ENCODE measurements around the gene PAX7.

The PAX7 gene

DNA sequence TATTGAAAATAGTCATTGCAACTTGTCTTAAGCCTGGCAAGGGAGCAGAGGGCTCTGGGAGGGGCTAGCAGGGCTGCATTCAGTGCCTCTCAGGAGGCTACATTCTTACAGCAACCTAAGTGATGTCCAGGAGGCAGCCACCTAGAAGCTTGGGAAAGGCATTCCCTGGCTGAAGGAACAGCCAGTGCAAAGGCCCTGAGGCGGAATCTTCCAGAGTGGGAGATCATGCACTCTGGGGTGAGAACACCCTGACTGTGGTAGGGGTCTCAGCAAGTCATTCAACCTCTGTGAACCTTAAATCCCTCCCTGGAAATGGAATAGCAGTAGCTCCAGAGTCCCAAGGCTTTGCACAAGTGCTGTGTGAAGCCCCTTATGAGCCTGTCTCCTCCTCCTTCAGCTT lies 144.7 kb downstream of the PAX7 start:
- Histone ChIP-seq H3K36me3 (no peaks in the 10 kb centered on the region), H3K27me3 (peaks cover 0 to 60% of the 10 kb centered on the region in 2 donors), H3K4me3 (no peak overlapping the region), H3K4me1 (no peaks in the 10 kb centered on the region), H3K27ac (no peak overlapping the region), H3K9me3 (no peaks in the 10 kb centered on the region)
- intact Hi-C loops (cut with DNase I; ENCODE audit: low total_unique reads), result no loop called here
- TF ChIP-seq, protein P1, sequence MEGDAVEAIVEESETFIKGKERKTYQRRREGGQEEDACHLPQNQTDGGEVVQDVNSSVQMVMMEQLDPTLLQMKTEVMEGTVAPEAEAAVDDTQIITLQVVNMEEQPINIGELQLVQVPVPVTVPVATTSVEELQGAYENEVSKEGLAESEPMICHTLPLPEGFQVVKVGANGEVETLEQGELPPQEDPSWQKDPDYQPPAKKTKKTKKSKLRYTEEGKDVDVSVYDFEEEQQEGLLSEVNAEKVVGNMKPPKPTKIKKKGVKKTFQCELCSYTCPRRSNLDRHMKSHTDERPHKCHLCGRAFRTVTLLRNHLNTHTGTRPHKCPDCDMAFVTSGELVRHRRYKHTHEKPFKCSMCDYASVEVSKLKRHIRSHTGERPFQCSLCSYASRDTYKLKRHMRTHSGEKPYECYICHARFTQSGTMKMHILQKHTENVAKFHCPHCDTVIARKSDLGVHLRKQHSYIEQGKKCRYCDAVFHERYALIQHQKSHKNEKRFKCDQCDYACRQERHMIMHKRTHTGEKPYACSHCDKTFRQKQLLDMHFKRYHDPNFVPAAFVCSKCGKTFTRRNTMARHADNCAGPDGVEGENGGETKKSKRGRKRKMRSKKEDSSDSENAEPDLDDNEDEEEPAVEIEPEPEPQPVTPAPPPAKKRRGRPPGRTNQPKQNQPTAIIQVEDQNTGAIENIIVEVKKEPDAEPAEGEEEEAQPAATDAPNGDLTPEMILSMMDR (IDR thresholded peaks at IDR 0.05), result no peak
- DNase-seq, result no peak

DNA sequence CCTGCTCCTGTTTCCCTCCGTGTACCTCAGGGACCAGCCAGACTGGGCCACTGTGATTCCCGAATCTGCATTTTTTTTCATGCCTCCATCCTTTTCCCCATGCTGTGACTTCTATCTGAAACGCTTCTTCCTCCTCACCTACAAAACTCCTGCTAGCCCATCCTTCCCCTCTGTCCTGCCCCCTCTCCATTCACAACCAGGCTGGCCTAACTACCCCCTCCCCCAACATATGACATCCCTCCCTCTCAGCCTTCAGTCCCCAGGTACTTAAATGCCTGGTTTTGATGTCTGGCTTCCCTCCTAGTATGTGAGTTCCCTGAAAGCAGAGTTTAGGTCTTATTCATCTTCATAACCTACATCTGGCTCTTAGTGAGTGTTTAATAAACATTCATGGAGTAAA lies 146.1 kb downstream of the PAX7 start:
- Histone ChIP-seq H3K27ac (no peak overlapping the region), H3K4me1 (no peaks in the 10 kb centered on the region), H3K9me3 (no peaks in the 10 kb centered on the region), H3K27me3 (peaks cover 0 to 60% of the 10 kb centered on the region in 2 donors), H3K4me3 (no peak overlapping the region), H3K36me3 (no peaks in the 10 kb centered on the region)
- intact Hi-C loops (cut with DNase I; ENCODE audit: low total_unique reads), result no loop called here
- DNase-seq, result no peak
- TF ChIP-seq, protein P1 (IDR thresholded peaks at IDR 0.05), result no peak

DNA sequence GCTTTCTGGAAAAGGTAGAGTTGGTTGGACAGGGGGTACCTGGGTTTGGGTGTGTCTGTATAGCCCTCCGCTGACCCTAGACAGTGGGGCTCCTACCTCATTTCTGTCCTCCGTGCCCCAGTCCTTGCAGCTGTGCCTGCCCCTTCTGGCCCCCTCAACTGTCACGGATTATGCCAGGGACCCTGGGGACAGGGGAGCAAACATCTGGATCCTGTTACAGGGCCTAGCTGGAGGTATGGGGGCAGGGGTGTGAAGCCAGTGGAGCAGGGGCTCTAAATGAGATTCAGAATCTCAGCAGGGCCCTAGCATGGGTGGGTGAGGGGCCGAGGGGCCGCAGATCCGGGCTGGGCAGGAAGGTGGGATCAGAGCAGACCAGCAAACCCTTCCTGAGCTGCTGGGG lies 147.8 kb downstream of the PAX7 start:
- Histone ChIP-seq H3K27ac (no peak overlapping the region), H3K4me1 (no peaks in the 10 kb centered on the region), H3K27me3 (peaks cover 0 to 51% of the 10 kb centered on the region in 2 donors), H3K9me3 (no peaks in the 10 kb centered on the region), H3K36me3 (no peaks in the 10 kb centered on the region), H3K4me3 (no peak overlapping the region)
- TF ChIP-seq, protein P1 (IDR thresholded peaks at IDR 0.05), result no peak
- intact Hi-C loops (cut with DNase I; ENCODE audit: low total_unique reads), result no loop called here
- no peak for DNase-seq

DNA sequence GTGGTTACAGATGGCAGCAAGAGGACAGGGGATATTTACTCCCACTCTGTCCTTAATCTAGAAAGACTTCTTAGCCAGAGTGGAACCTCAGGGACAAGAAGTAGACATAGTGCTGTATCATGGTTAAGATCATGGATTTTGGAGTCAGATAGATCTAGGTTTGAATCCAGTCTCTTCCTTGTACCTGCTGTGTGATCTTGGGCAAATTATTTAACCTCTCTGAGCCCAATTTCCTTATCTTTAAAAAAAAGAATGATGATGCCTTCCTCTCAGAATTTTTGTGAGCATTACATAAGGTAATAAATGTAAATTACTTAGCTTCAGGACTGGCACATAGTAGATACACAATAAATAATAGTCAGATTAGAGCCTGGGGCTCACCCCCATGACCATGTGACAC lies 150.4 kb downstream of the PAX7 start:
- Histone ChIP-seq H3K27ac (no peak overlapping the region), H3K9me3 (no peaks in the 10 kb centered on the region), H3K4me3 (no peak overlapping the region), H3K36me3 (no peaks in the 10 kb centered on the region), H3K4me1 (no peaks in the 10 kb centered on the region), H3K27me3 (peaks cover 0 to 57% of the 10 kb centered on the region in 2 donors)
- TF ChIP-seq, protein P1 (IDR thresholded peaks at IDR 0.05), result no peak
- intact Hi-C loops (cut with DNase I; ENCODE audit: low total_unique reads), result no loop called here
- DNase-seq, result no peak

DNA sequence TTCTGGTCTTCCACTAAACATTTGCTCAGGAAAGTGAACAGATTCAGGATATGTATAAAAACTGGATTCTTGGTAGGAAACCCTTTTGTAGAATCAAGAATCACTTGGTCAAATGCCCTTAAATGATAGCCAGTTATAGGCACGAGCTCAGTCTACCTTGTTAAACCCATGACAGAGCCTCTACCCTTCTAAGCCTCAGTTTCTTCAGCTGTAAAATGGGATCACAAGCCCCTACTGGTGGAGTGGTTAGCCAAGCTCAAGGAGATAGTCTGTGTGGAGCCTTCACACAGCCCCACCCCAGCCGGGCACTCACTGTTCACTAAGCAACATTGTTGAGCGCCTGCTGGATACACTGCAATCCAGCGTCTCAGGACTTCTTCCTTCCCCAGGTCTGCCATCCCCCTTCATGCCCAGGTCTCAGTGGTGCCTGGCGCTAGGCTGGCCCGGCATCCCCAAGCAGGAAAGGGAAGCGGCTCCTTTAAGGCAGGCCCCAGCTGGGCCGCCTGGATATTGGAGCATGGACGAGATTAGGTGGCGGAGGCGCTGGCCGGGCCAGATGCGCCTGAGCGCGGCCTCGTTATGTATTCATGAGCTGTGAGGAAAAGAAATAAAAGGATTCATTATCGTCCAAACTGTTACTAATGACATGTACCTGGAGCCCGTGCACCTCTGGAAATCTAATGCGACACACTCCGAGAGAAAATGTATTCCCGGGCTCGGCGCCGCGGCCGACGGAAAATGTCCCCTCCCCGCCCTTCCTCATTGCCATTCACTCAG lies 153.2 kb downstream of the PAX7 start:
- no peaks in the 10 kb centered on the region for H3K36me3 ChIP-seq
- no peak overlapping the region for H3K4me3 ChIP-seq
- no peak for DNase-seq
- intact Hi-C loops (cut with DNase I; ENCODE audit: low total_unique reads), result no loop called here
- no peaks in the 10 kb centered on the region for H3K4me1 ChIP-seq
- TF ChIP-seq, protein P1 (IDR thresholded peaks at IDR 0.05), result no peak
- peaks cover 0 to 42% of the 10 kb centered on the region in 2 donors for H3K27me3 ChIP-seq
- H3K27ac ChIP-seq, result no peak overlapping the region
- no peaks in the 10 kb centered on the region for H3K9me3 ChIP-seq
